Right atrium auricular region (tissue), 2 donors: ENCODE measurements around the gene BPIFB6. TPM values are rescaled to one million over a fixed set of nuclear protein-coding genes. Genes with fewer than 3 reads are reported as not detected.

Source experiments
- DNase-seq: peaks from one replicate; pipeline ENCODE4 v3.0.0-alpha.2; 2019; ENCODE audit warnings: low spot score
- H3K27ac ChIP-seq, 2 donors: fragments of 200-600 bp; sonication (generic); 1 replicate in 1 of 2; 2 replicates in 1 of 2; pipeline ENCODE4 v1.5.1; 2016 to 2019
- H3K27me3 ChIP-seq, 2 donors: fragments of 200-600 bp; sonication (generic); one replicate each; pipeline versions ENCODE4 v1.5.1 to v1.6.0; 2017 to 2019
- H3K36me3 ChIP-seq: fragments of 200-600 bp; sonication (generic); one replicate; pipeline ENCODE4 v1.5.1; 2016
- H3K4me1 ChIP-seq, 2 donors: fragments of 200-600 bp; sonication (generic); one replicate each; pipeline versions ENCODE4 v1.5.1 to v1.6.0; 2017 to 2019
- H3K4me3 ChIP-seq, 2 donors: fragments of 200-600 bp; sonication (generic); 1 replicate in 1 of 2; 2 replicates in 1 of 2; pipeline ENCODE4 v1.5.1; 2017 to 2019; ENCODE audit warnings: mild to moderate bottlenecking in 1 of 2, moderate library complexity in 1 of 2
- H3K9me3 ChIP-seq, 2 donors: fragments of 200-600 bp; sonication (generic); one replicate each; pipeline ENCODE4 v1.5.1; 2019
- CTCF ChIP-seq, 2 donors: fragments of 200-600 bp; sonication (generic); IDR thresholded peaks; one replicate each; pipeline ENCODE4 v1.5.1; 2019; ENCODE audit warnings: antibody characterized with exemption in 2 of 2
- total RNA-seq, 2 donors: library from RNA; depleted of rRNA; stranded (reverse); fragments of >200 nt; gene quantifications; one replicate each; pipeline ENCODE4 v1.1.0, GENCODE V29; 2016

BPIFB6 gene
- total RNA-seq, result not detected

GRCh38 chr20:33031531-33031930 is at the start of gene BPIFB6:
Gene BPIFB6, plus strand, starts transcription at chr20:33031648. Its CDS starts 0 bp downstream, at chr20:33031648.
- no peak for TF ChIP-seq CTCF (IDR thresholded peaks at IDR 0.05)
- Histone ChIP-seq H3K36me3 (no peaks in the 10 kb centered on the region), H3K4me3 (no peak within 1 kb of the TSS), H3K27me3 (no peaks in the 10 kb centered on the region), H3K27ac (no peak within 1 kb of the TSS), H3K4me1 (no peaks in the 10 kb centered on the region), H3K9me3 (peaks cover 0 to 6% of the 10 kb centered on the region in 2 donors)
- DNase-seq, result no peak

- Histone ChIP-seq H3K27ac (peak overlapping the region; percentile 48 to 56), H3K36me3 (no peaks in the 10 kb centered on the region), H3K9me3 (no peaks in the 10 kb centered on the region), H3K4me1 (peaks cover 0 to 12% of the 10 kb centered on the region in 2 donors), H3K27me3 (no peaks in the 10 kb centered on the region), H3K4me3 (no peak overlapping the region)
- no peak for DNase-seq
- TF ChIP-seq CTCF (IDR thresholded peaks at IDR 0.05), result no peak
Observed at GRCh38 chr20:32982617-32983458, 48.6 kb upstream of the BPIFB6 start.

GRCh38 chr20:32983459-32984112 is 47.9 kb upstream of the BPIFB6 start:
- Histone ChIP-seq H3K27me3 (no peaks in the 10 kb centered on the region), H3K9me3 (no peaks in the 10 kb centered on the region), H3K4me1 (peaks cover 0 to 12% of the 10 kb centered on the region in 2 donors), H3K36me3 (no peaks in the 10 kb centered on the region), H3K4me3 (no peak overlapping the region), H3K27ac (peak overlapping the region in 1 of 2 donors; percentile 48)
- no peak for DNase-seq
- no peak for TF ChIP-seq CTCF (IDR thresholded peaks at IDR 0.05)

- no peaks in the 10 kb centered on the region for H3K9me3 ChIP-seq
- no peak for TF ChIP-seq CTCF (IDR thresholded peaks at IDR 0.05)
- peaks cover 0 to 12% of the 10 kb centered on the region in 2 donors for H3K4me1 ChIP-seq
- H3K4me3 ChIP-seq, result no peak overlapping the region
- no peaks in the 10 kb centered on the region for H3K27me3 ChIP-seq
- DNase-seq, result no peak
- no peaks in the 10 kb centered on the region for H3K36me3 ChIP-seq
- no peak overlapping the region for H3K27ac ChIP-seq
Observed at GRCh38 chr20:32984196-32984595, 47.3 kb upstream of the BPIFB6 start.

- DNase-seq, result no peak
- TF ChIP-seq CTCF (IDR thresholded peaks at IDR 0.05), result no peak
- Histone ChIP-seq H3K36me3 (no peaks in the 10 kb centered on the region), H3K4me1 (peaks cover 0 to 11% of the 10 kb centered on the region in 2 donors), H3K27ac (no peak overlapping the region), H3K27me3 (no peaks in the 10 kb centered on the region), H3K4me3 (no peak overlapping the region), H3K9me3 (no peaks in the 10 kb centered on the region)
Observed at GRCh38 chr20:32984631-32985354, 46.7 kb upstream of the BPIFB6 start.
